ENCODE results near the gene CREBZF.

Gene CREBZF

GRCh38 chr11:85710917-85711316 is 46.0 kb upstream of the CREBZF start:
- no peak overlapping the region for H3K4me3 ChIP-seq (ENCODE audit: low read depth, low read length)
- H3K9me3 ChIP-seq (ENCODE audit: control insufficient read depth, insufficient read depth, low read depth, low read length), result no peaks in the 10 kb centered on the region
- ChIA-PET CTCF (interaction anchor here (0.7 to 1.2 kb wide), 3 partner anchors 9 to 18 kb away, joined by 3 to 5 read pairs (median 5); no protein-coding TSS in a partner anchor), POLR2A (no interaction called here)
- no peak overlapping the region for H3K27ac ChIP-seq (ENCODE audit: extremely low read depth, low read depth, low read length)
- peak; percentile 46; the same call in 1 of the 2 replicates for TF ChIP-seq ZBTB6 (tag by site-specific recombination; IDR thresholded peaks at IDR 0.05)
- no peak for TF ChIP-seq PATZ1 (tag by site-specific recombination; IDR thresholded peaks at IDR 0.05)
- 0 out of 2 replicates have a peak, but pooled peaks have one; percentile 15 for TF ChIP-seq PRDM6 (tag by site-specific recombination; IDR thresholded peaks at IDR 0.05)
- no peak for TF ChIP-seq ZNF10 (tag by site-specific recombination; IDR thresholded peaks at IDR 0.05)
- TF ChIP-seq ZNF335 (tag by site-specific recombination; conservative IDR thresholded peaks at IDR 0.05), result 0 out of 2 replicates have a peak, but pooled peaks have one; percentile 27
- no peak for TF ChIP-seq ZNF391 (tag by site-specific recombination; IDR thresholded peaks at IDR 0.05; ENCODE audit: borderline replicate concordance, low read depth)
- TF ChIP-seq ZNF19 (tag by site-specific recombination; IDR thresholded peaks at IDR 0.05; ENCODE audit: low read depth), result no peak
- TF ChIP-seq ZNF184 (tag by site-specific recombination; IDR thresholded peaks at IDR 0.05), result no peak
- no peaks in the 10 kb centered on the region for H3K36me3 ChIP-seq (ENCODE audit: control insufficient read depth in 2 of 2, insufficient read depth in 1 of 2, low read length in 2 of 2)
- H3K4me1 ChIP-seq (ENCODE audit: control insufficient read depth, insufficient read depth, low read length), result no peaks in the 10 kb centered on the region

- H3K4me3 ChIP-seq (ENCODE audit: low read depth, low read length), result no peak overlapping the region
- ChIA-PET CTCF (interaction anchor here (1.2 kb wide), 1 partner anchor 17 kb away, joined by 5 read pairs; no protein-coding TSS in a partner anchor), POLR2A (no interaction called here)
- H3K36me3 ChIP-seq (ENCODE audit: control insufficient read depth in 2 of 2, insufficient read depth in 1 of 2, low read length in 2 of 2), result no peaks in the 10 kb centered on the region
- 0 out of 2 replicates have a peak, but pooled peaks have one; percentile 15 for TF ChIP-seq PRDM6 (tag by site-specific recombination; IDR thresholded peaks at IDR 0.05)
- TF ChIP-seq IKZF3 (tag by site-specific recombination; IDR thresholded peaks at IDR 0.05), result no peak
- H3K9me3 ChIP-seq (ENCODE audit: control insufficient read depth, insufficient read depth, low read depth, low read length), result no peaks in the 10 kb centered on the region
- no peak overlapping the region for H3K27ac ChIP-seq (ENCODE audit: extremely low read depth, low read depth, low read length)
- no peaks in the 10 kb centered on the region for H3K4me1 ChIP-seq (ENCODE audit: control insufficient read depth, insufficient read depth, low read length)
These were observed 45.2 kb upstream of the CREBZF start for GRCh38 chr11:85709941-85710702.

GRCh38 chr11:85705800-85706199 is 40.9 kb upstream of the CREBZF start:
- ChIA-PET POLR2A (no interaction called here), CTCF (no interaction called here)
- Histone ChIP-seq H3K9me3 (ENCODE audit: control insufficient read depth, insufficient read depth, low read depth, low read length) (no peaks in the 10 kb centered on the region), H3K27ac (ENCODE audit: extremely low read depth, low read depth, low read length) (no peak overlapping the region), H3K4me1 (ENCODE audit: control insufficient read depth, insufficient read depth, low read length) (no peaks in the 10 kb centered on the region), H3K36me3 (ENCODE audit: control insufficient read depth in 2 of 2, insufficient read depth in 1 of 2, low read length in 2 of 2) (no peaks in the 10 kb centered on the region), H3K4me3 (ENCODE audit: low read depth, low read length) (no peak overlapping the region)
- TF ChIP-seq ZNF660 (tag by site-specific recombination; IDR thresholded peaks at IDR 0.05) (no peak), SCRT2 (tag by site-specific recombination; IDR thresholded peaks at IDR 0.05) (peak; percentile 28; the same call in 1 of the 2 replicates), ZNF677 (tag by site-specific recombination; IDR thresholded peaks at IDR 0.05) (no peak), ZNF398 (tag by site-specific recombination; IDR thresholded peaks at IDR 0.05) (no peak)

Measured in HEK293 (cell line).